Measurements from ENCODE around the gene ZFAND2A.

DNA sequence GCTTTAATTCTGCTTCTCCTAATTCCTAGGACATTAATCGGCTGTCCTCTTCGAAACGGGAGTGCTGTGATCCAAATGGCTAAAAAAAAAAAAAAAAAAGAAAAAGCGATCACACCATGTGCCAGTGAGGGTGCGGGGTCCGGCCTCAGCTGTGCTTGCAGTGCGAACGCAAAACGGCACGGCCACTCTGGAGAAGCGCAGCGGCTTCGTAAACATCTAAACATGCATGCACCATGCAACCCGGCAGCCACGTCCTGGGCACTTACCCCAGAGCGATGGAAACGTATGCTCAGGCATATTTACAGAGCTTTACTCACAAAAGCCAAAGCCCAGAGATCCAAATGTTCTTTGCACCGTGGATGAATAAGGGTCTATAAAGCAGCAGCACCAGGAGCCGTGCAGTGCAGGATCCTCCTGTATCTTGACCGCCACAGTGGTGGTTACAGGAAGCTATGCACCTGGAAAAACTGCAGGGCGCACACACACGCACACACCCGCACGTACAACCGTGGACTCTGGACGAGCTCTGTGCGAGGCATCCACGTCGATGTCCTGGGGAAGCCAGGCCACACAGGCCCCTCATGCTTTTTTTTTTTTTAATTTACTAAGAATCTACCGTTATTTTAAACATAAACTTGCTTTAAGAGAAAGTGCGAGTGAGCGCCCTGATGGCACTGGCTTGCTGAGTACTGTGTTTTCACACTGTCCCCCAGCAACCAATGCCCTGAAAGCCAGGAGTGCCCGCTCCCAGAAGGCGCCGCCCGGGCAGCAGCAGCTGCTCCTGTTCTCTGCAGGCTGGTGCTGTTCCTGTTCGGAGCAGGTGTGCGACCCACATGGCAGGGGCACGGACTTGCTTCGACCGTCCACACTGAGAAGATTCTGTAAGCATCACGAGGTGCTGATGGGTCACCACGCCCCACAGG, 47.1 kb downstream of the ZFAND2A start:
- TF ChIP-seq, protein P1, sequence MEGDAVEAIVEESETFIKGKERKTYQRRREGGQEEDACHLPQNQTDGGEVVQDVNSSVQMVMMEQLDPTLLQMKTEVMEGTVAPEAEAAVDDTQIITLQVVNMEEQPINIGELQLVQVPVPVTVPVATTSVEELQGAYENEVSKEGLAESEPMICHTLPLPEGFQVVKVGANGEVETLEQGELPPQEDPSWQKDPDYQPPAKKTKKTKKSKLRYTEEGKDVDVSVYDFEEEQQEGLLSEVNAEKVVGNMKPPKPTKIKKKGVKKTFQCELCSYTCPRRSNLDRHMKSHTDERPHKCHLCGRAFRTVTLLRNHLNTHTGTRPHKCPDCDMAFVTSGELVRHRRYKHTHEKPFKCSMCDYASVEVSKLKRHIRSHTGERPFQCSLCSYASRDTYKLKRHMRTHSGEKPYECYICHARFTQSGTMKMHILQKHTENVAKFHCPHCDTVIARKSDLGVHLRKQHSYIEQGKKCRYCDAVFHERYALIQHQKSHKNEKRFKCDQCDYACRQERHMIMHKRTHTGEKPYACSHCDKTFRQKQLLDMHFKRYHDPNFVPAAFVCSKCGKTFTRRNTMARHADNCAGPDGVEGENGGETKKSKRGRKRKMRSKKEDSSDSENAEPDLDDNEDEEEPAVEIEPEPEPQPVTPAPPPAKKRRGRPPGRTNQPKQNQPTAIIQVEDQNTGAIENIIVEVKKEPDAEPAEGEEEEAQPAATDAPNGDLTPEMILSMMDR (IDR thresholded peaks at IDR 0.05; ENCODE audit: extremely low read depth in 1 of 2, insufficient read depth in 1 of 2, low read depth in 1 of 2, low read length in 2 of 2): no peak
- no peak for TF ChIP-seq POLR2A (IDR thresholded peaks at IDR 0.05; ENCODE audit: low read depth, low read length)
- TF ChIP-seq EZH2 (IDR thresholded peaks at IDR 0.05; ENCODE audit: borderline replicate concordance, low read depth, low read length, severe bottlenecking): no peak
- no peak for TF ChIP-seq POLR2AphosphoS5 (IDR thresholded peaks at IDR 0.05; ENCODE audit: insufficient read depth, low read depth, low read length)
- TF ChIP-seq, protein P2, sequence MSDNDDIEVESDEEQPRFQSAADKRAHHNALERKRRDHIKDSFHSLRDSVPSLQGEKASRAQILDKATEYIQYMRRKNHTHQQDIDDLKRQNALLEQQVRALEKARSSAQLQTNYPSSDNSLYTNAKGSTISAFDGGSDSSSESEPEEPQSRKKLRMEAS (IDR thresholded peaks at IDR 0.05; ENCODE audit: insufficient read depth, insufficient read length): no peak
- TF ChIP-seq MYC (IDR thresholded peaks at IDR 0.05; ENCODE audit: low read depth, low read length): no peak
- no peak for TF ChIP-seq GATA2 (IDR thresholded peaks at IDR 0.05; ENCODE audit: insufficient read depth, insufficient read length, low read depth, low read length)
